Caki2 (cell line): ENCODE data around the gene ALG12. TPM values are rescaled to one million over a fixed set of nuclear protein-coding genes. Genes with fewer than 3 reads are reported as not detected.

Experiments used
- DNase-seq: peaks from one replicate; pipeline ENCODE4 v3.0.0-alpha.2; 2015; ENCODE audit warnings: low read depth
- in situ Hi-C: cut with HindIII; loops from 2 replicates; pipeline ENCODE4 v1.10.0; 2016; ENCODE audit warnings: low sequenced_read_pairs, low pct_unique_long_range_greater_than_20kb, mixed read lengths
- total RNA-seq: library from RNA; depleted of rRNA; stranded (reverse); fragments of >200 nt; shearing (Covaris generic); gene quantifications from 2 replicates; pipeline ENCODE4 v1.2.3, GENCODE V29; 2014; ENCODE audit warnings: low replicate concordance

Gene ALG12
- total RNA-seq, 1 experiment from 2014 or later = 45.1 TPM

DNA sequence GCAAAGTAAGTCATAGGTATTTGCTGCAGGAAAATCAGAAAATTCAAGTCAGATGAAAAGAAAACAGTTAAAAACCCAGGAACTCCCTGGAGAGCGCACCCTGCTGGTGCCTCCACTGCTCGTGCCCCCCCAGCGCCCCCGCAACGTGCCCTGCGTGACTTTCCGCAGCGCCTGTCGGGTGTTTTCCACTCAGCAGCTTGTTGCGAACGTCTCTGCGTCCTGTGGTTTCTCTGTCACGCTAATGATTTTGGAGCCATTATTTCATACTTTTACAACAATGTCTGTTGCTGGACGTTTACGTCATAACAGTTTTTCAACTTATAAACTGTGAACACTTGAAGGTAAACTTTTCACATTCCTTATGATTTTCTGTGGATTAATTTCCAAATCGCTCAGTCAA lies 5.2 kb upstream of the ALG12 start:
- DNase-seq = no peak
- in situ Hi-C loops = no loop called here

DNA sequence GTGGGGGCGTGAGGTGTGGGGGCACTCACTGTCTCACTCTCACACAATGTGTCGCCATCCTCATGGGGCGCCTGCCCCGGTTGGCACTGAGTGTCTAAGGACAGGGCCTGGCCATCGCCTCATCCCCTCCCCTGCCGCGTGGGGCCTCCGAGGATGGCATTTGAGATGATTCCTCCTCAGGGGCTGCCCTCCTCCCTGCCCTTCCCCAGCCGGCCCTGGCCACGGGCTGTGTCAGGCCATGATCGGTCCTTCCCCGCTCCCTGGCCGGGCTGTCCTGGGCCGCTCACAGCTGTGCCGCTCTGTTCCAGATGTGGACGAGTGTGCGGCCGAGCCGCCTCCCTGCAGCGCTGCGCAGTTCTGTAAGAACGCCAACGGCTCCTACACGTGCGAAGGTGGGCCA lies 4.7 kb upstream of the ALG12 start:
- in situ Hi-C loops = no loop called here
- no peak for DNase-seq

DNA sequence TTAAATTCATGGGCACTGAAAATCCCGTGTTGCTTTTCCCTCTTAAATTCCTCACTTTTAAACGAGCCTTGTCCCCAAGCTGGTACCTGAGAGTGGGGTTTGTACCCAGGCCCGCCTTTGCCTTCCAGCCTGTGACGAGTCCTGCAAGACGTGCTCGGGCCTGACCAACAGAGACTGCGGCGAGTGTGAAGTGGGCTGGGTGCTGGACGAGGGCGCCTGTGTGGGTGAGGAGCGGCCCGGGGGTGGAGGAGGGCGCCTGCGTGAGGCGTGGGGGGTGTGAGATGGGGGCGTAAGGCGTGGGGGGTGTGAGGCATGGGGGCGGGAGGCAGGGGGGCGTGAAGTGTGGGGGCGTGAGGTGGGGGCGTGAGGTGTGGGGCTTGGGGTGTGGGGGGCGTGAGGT lies 4.2 kb upstream of the ALG12 start:
- in situ Hi-C loops = no loop called here

DNA sequence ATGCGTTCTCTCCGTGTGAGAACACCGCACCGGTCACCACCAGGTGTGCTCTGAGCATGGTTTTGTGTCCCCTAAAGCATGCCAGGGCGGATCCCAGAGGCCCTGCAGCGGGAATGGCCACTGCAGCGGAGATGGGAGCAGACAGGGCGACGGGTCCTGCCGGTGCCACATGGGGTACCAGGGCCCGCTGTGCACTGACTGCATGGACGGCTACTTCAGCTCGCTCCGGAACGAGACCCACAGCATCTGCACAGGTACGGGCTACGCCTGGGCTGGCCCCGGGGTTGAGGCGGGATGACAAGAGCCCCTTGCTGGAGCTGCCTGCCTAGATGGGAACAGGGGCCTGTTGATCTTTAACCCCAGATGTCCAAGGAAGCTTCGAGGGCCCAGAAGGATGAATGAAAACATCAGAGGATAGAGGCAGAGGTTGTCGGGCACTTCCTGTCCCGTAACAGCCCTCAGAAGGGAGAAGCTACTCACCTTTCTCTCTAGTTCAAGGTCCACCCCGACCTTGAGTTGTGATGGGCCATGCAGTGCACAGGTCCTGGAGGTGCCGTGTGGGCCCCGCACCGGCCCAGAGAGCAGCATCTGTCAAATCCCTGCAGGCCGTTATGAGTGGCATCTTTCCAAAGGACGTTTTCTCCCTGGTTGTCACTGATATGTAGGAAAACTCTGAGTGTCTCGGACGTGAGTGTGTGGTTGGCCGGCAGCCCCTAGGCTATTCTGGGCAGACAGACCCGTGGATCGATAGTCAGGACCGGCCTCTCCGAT lies 3.5 kb upstream of the ALG12 start:
- DNase-seq = no peak
- in situ Hi-C loops = no loop called here

More for the DNA sequence above, 4.2 kb upstream of the ALG12 start:
- DNase-seq = no peak

DNA sequence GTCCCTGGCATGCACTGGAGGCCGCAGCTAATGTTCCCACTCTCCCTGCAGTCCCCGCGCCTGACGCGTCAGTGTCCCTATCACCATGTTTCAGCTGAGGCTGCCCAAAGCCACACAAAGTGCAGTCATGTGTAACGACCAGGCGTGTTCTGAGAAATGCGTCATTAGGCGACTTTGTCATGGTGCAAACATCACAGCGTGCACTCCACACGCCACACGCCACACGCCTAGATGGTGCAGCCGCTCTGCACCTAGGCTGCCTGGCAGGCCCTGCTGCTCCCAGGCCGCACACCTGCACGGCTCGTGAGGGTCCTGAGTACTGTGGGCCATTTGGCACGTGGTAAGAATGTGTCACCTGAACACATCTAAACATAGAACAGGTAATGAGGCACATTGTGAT lies 2.6 kb upstream of the ALG12 start:
- in situ Hi-C loops = no loop called here
- no peak for DNase-seq

DNA sequence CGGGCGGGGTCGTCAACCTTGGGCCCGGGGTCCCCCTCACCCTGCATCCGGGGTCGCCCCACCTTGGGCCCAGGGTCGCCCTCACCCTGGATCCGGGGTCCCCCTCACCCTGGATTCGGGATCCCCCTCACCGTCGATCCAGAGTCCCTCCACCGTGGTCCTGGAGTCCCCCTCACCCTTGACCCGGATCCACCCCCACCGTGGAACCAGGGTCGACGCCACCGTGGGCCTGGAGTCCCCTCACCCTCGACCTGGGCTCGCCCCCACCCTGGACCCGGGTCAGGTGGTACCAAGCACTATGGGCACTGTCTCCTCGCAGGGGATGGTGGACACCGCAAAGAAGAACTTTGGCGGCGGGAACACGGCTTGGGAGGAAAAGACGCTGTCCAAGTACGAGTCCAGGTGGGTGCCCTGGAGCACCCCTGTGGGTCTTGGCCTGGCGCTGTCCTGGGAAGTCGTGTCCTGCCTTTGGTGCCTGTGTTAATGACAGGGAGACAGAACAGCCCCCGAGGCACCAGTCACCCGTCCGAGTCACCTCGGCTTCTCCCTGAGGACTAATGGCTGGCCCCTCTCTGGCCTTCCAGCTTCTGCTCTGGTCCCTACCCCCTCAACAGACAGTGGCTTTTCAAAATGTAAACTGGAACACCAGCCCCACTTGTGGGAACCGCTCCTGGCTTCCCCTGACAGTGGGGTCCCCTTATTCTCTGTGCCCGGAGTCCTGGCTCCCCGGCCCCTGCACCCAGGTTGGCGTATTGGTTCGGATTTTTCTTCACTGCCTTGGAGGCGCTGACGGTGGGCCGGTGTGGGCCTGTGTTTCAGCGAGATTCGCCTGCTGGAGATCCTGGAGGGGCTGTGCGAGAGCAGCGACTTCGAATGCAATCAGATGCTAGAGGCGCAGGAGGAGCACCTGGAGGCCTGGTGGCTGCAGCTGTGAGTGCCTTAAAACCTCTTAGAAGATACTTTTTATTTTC lies 958 bp upstream of the ALG12 start:
- no peak for DNase-seq
- in situ Hi-C loops = no loop called here

DNA sequence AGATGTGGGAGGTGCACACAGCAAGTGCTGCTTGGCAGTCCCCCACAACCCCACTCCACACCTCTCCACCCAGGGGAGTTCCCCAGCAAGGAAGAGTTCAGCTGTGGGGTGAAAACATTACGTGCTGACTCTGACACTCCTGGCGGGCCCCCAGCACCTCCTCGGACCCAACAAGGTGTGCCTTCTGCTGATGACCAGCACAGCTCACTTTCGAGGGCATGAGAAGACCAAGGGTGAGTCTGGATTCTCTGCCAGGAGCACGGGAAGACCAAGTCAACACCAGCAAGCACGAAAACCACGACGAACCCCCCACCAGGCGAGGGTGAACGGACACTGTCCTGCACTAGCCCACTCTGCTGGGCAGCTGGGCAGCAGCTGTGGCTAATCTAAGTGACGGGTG lies 1.4 kb downstream of the ALG12 start:
- no peak for DNase-seq
- in situ Hi-C loops = no loop called here

DNA sequence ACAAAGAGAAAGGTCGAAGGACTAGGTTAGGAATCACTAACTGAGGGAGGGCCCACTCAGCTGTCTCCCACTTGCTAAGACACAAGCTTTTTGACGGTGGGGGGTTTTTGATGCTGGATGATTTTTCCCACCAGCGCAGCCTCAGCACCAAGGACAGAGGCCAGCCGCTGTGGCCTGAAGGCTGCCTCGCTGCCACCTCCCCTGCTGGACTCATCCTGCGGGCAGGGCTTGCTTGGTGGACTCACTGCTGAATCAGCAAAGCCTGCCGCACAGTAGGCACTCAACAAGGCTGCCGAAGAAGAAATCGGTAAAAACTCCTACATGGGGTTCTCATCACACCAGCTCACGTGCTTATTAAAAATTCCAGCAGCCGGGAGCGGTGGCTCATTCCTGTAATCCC lies 2.6 kb downstream of the ALG12 start:
- in situ Hi-C loops = no loop called here
- DNase-seq = no peak

DNA sequence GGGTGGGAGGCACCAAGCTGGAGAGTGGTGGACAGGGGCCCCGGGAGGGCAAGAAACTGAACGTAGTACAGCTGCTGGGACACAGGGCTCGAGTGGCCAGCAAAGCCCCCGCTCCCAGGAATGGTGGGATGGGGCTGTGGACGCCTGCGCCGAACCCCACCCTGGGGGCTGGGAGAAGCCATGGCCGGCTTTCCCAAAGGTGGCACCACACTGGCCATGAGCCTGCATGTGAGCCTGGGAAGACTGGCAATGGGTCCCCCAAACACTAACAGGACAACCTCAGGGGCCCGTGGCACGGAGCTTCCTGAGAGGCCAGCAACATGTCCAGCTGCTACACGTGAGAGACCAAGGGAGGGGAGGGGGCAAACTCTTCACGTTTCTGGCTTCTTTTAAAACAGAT lies 4.0 kb downstream of the ALG12 start:
- in situ Hi-C loops = no loop called here

DNA sequence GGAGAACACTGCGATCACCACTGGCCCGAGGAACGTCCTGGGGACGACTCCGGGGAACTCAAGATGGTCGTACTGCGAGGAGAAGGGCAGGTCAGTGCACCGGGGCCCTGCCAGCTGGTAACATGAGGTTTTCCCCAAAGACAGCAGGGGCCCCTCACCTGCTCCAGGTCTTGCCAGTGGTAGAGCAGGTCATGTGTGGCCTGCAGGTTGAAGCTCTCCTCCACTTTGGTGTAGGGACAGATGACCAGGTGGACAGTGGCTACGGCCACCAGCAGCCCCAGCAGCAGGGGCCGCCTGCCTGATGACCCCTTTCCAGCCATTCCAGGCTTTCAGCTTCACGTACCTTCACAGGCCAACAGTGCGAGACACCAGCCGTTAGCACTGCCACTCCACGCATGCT lies 4.8 kb downstream of the ALG12 start:
- in situ Hi-C loops = no loop called here
- no peak for DNase-seq

More for the DNA sequence above, 4.0 kb downstream of the ALG12 start:
- DNase-seq = no peak

DNA sequence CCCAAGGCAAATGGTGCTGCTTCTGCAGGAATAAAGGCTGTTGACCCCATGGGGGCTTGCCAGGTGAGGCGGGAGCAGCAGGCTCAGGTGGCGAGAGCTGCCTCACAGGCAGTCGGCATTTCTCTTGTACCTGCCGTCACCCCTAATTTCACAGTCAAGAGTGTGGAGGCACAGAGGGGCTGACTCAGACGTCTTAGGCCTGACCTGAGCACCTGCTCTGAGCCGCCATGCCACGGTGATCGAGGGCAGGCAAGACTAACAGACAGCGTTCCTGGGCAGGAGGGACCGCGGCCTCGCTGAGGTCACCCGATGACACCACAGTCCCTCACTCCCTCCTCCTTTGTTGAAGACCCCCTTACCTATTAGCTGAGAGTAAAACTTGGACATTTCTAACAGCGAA lies 5.2 kb downstream of the ALG12 start:
- DNase-seq = no peak

DNA sequence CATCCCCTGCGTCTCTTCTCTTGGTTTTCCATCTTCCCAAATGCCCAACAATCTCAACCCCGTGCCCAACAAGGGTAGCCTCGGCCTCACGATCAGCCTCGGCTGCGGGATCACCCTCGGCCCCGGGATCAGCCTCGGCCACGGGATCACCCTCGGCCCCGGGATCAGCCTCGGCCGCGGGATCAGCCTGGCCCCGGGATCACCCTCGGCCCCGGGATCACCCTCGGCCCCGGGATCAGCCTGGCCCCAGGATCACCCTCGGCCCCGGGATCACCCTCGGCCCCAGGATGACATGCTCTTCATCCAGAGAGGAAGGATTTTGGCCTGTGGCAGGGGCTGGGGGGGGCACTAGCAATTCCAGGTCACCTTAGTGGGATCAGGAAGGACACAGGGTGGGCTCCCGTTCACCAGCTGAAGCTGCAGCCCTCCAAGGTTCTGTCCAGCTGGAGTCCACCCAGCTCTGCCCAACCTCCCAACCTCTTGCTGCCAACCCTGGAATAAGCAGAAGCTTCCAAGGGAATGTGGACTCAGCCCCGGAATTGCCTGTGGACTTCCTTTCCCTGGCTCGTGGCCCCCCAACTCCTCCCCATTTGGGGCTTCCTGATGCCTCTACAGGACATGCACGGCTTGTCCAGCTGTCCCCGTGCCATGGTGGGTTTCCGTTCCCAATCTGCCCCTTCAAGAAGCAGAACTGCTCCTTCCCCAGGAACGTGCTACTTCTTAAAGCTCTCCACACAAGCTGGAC lies 6.2 kb downstream of the ALG12 start:
- in situ Hi-C loops = no loop called here
- no peak for DNase-seq

More for the DNA sequence above, 5.2 kb downstream of the ALG12 start:
- in situ Hi-C loops = no loop called here

DNA sequence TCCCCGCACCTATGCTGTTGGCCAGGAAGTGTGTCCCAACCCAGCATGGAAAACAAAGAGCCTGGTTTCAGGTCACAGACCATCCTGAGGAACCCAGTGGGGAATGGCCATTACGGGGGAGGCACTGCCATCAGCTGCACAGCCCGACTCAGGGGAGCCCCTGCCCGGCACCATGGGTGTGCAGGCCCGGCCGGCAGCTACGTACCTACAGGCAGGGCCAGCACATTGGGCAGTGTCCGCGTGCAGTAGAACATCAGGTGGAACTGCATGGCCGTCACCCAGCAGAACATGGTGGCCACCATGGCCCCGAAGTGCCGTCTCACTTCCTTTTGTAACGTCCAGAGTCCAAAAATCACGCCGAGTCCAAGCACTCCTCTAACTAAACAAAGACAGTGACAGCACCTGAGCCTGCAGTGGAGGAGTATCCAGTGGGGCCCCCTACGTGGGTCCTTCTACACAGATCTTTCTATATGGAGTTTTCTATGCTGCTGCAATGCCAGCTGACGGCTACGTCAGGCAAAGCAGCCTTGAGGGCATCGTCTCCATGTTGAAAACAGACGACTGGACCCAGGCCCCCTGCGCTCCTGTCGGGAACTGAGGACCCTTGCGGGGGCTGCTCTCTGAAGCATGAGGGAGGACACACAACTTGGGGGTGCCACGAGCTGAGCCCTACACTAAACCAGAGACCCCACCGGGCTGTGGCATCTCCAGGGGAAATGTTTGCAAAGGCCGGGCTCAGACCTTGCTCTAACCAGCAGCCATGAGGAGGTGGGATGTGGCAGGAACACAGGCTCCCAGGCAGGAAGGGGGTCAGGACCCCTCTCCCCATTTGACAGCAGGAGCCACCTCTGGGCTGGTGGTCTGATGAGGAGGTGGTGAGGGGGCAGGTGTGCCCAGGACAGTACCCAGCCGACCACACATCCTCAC lies 7.7 kb downstream of the ALG12 start:
- in situ Hi-C loops = no loop called here
- no peak for DNase-seq

DNA sequence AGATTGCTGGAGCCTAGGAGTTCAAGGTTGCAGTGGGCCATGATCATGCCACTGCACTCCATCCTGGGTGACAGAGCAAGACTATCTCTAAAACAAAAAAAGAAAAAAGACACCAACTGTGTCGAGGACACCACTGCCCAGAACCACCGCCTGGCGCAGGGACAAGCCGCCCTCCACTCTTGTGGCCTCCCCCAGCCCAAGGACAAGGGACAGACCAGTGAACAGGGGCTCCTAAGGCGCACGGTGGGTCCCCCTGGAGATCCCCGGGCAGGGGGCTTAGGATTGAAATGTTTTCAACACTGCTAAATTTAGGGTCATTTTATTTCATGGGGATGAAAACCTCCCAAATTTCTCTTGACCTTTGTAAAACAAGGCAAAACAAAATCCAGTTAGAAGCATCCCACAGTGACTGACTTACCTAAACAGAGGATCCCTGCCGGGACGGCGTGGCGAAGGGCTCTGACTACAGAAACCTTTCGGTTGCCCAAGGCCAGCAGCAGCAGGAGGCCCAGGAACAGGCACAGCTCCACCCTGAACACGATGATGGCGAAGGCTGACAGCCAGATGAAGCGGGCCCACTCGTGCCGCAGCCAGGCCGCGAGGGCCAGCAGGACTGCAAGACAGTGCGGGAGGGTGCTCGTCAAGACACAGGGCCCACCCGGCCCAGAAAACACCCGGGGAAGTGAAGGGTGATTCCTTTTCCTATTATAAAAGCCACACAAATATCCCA lies 8.6 kb downstream of the ALG12 start:
- in situ Hi-C loops = no loop called here
- DNase-seq = no peak

DNA sequence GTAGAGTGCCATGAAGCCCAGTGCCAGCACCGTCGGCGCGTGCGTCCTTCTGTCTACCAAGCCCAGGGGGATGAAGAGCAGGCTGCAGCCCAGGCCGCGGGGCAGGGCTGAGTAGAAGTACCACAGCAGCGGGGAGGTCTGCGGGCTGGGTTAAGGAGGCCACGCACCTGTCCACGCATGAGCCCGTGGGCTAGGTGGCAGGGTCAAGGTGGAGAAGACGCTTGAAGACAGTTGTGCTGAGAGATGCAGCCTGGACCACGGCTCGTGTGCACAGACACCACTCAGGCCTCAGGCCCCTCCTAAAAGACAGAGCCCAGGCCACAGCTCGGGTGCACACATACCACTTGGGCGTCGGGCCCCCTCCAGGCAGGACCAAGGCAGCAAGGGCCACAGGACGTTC lies 10.4 kb downstream of the ALG12 start:
- in situ Hi-C loops = no loop called here
- no peak for DNase-seq

DNA sequence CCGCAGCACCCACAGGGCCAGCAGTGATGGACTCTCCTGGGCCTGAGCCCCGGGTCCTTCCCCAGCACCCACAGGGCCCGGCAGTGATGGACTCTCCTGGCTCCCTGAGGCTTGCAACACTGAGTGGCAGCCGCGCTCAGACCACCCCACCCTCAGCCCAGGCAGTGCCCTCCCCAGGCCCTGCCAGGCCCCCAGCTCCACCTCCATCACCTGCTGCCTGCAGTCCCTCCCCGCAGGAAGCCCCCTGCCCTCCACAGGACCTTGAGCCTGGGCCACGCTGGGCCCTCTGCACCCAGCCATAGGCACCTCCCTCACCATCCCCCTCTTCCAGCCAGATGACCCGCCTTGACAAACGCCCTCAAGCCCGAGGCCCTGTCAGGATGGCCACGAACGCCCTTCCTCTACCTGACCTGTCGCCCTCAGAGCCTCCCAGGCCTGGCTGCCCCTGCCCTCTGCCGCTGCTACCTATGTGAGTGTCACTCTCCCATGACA lies 11.4 kb downstream of the ALG12 start:
- DNase-seq = no peak
- in situ Hi-C loops = no loop called here
